Spinal cord (tissue), 10 donors: ENCODE data around the gene SUV39H1. TPM values are rescaled to one million over a fixed set of nuclear protein-coding genes. Genes with fewer than 3 reads are reported as not detected.

Source experiments
- DNase-seq, 6 donors: peaks; one replicate each; pipeline versions ENCODE4 v3.0.0 to v3.0.0-alpha.2; 2013 to 2015; ENCODE audit warnings: low spot score in 6 of 6, low read depth in 4 of 6
- H3K27ac ChIP-seq: one replicate; pipeline ENCODE4 v1.5.1; 2013; ENCODE audit warnings: low read depth, low read length, control low read depth
- H3K27me3 ChIP-seq: one replicate; pipeline ENCODE4 v1.6.1; 2013; ENCODE audit warnings: low read length; ENCODE audit not compliant: control insufficient read depth, insufficient read depth
- H3K36me3 ChIP-seq: one replicate; pipeline ENCODE4 v1.6.1; 2013; ENCODE audit warnings: low read length; ENCODE audit not compliant: control insufficient read depth, insufficient read depth
- H3K4me1 ChIP-seq: one replicate; pipeline ENCODE4 v1.6.1; 2013; ENCODE audit warnings: low read length; ENCODE audit not compliant: control insufficient read depth, insufficient read depth
- H3K4me3 ChIP-seq: one replicate; pipeline ENCODE4 v1.5.1; 2013; ENCODE audit warnings: low read depth, low read length, control low read depth
- H3K9me3 ChIP-seq: one replicate; pipeline ENCODE4 v1.6.1; 2013; ENCODE audit warnings: low read length; ENCODE audit not compliant: control insufficient read depth, insufficient read depth
- WGBS: methylation state at CpG from one replicate; pipeline ENCODE4 v1.1.5; 2013; ENCODE audit warnings: missing lambda C conversion rate; ENCODE audit not compliant: insufficient coverage; 5-methylcytosine and 5-hydroxymethylcytosine counted together
- polyA plus RNA-seq, 2 donors: library from polyadenylated mRNA; unstranded; fragments of 120-200 nt; gene quantifications; one replicate each; pipeline ENCODE4 v1.2.1, GENCODE V29; 2013; ENCODE audit not compliant: insufficient read length in 2 of 2
- total RNA-seq, 2 donors: library from RNA; depleted of rRNA in 1 of 2; stranded (reverse); fragments of 120-200 nt in 1 of 2; fragments of >200 nt in 1 of 2; gene quantifications; one replicate each; pipeline versions ENCODE4 v1.2.3 to v1.2.4, GENCODE V29; 2013 to 2014
- donor health status: healthy.

Gene SUV39H1
- total and polyA plus RNA-seq, 4 donors, result 3.0 to 8.2 (median 5.9) TPM

GRCh38 chrX:48696909-48697727 is 584 bp downstream of the SUV39H1 start:
- Histone ChIP-seq H3K36me3 (peaks cover 10% of the 10 kb centered on the region), H3K4me3 (peak overlapping the region; percentile 53), H3K27ac (no peak overlapping the region), H3K9me3 (no peaks in the 10 kb centered on the region), H3K27me3 (no peaks in the 10 kb centered on the region), H3K4me1 (peaks cover 20% of the 10 kb centered on the region)
- WGBS, result 20% methylated on average over 55 of the region's 56 CpGs
- DNase-seq, result peak in 2 of 6 donors; percentile 64

GRCh38 chrX:48698306-48698705 is 1.8 kb downstream of the SUV39H1 start:
- 67% methylated on average over 4 of the region's 5 CpGs for WGBS
- H3K27me3 ChIP-seq, result no peaks in the 10 kb centered on the region
- DNase-seq, result no peak

GRCh38 chrX:48700246-48700645 is 3.7 kb downstream of the SUV39H1 start:
- DNase-seq, result no peak
- H3K36me3 ChIP-seq, result peaks cover 18% of the 10 kb centered on the region
- peaks cover 19% of the 10 kb centered on the region for H3K4me1 ChIP-seq
- H3K9me3 ChIP-seq, result no peaks in the 10 kb centered on the region
- 94% methylated on average over 23 of the region's 23 CpGs for WGBS
- H3K27ac ChIP-seq, result no peak overlapping the region
- no peaks in the 10 kb centered on the region for H3K27me3 ChIP-seq
- H3K4me3 ChIP-seq, result no peak overlapping the region

More at GRCh38 chrX:48698306-48698705, 1.8 kb downstream of the SUV39H1 start:
- Histone ChIP-seq H3K4me1 (peaks cover 20% of the 10 kb centered on the region), H3K9me3 (no peaks in the 10 kb centered on the region), H3K36me3 (peaks cover 15% of the 10 kb centered on the region), H3K4me3 (no peak overlapping the region), H3K27ac (no peak overlapping the region)

- no peaks in the 10 kb centered on the region for H3K27me3 ChIP-seq
- 65% methylated on average over 2 of the region's 3 CpGs for WGBS
- no peak for DNase-seq
- no peak overlapping the region for H3K27ac ChIP-seq
- H3K4me1 ChIP-seq, result peaks cover 13% of the 10 kb centered on the region
- H3K4me3 ChIP-seq, result no peak overlapping the region
- peaks cover 26% of the 10 kb centered on the region for H3K36me3 ChIP-seq
- no peaks in the 10 kb centered on the region for H3K9me3 ChIP-seq
These were observed 4.6 kb downstream of the SUV39H1 start for GRCh38 chrX:48700951-48701653.

- H3K36me3 ChIP-seq, result peaks cover 33% of the 10 kb centered on the region
- H3K4me3 ChIP-seq, result no peak overlapping the region
- peaks cover 13% of the 10 kb centered on the region for H3K4me1 ChIP-seq
- DNase-seq, result no peak
- no peak overlapping the region for H3K27ac ChIP-seq
- no peaks in the 10 kb centered on the region for H3K27me3 ChIP-seq
- 56% methylated on average over 2 of the region's 2 CpGs for WGBS
- no peaks in the 10 kb centered on the region for H3K9me3 ChIP-seq
These were observed 5.5 kb downstream of the SUV39H1 start for GRCh38 chrX:48702032-48702431.

- H3K27ac ChIP-seq, result no peak overlapping the region
- DNase-seq, result no peak
- peaks cover 9% of the 10 kb centered on the region for H3K4me1 ChIP-seq
- H3K4me3 ChIP-seq, result no peak overlapping the region
- H3K9me3 ChIP-seq, result no peaks in the 10 kb centered on the region
- H3K27me3 ChIP-seq, result no peaks in the 10 kb centered on the region
- 64% methylated on average over 3 of the region's 4 CpGs for WGBS
- H3K36me3 ChIP-seq, result peaks cover 39% of the 10 kb centered on the region
These were observed 6.2 kb downstream of the SUV39H1 start for GRCh38 chrX:48702716-48703115.

- no peaks in the 10 kb centered on the region for H3K27me3 ChIP-seq
These were observed 6.7 kb downstream of the SUV39H1 start for GRCh38 chrX:48703228-48703627.

GRCh38 chrX:48703642-48704481 is 7.3 kb downstream of the SUV39H1 start:
- DNase-seq, result peak in 2 of 6 donors; percentile 23 to 68
- H3K27me3 ChIP-seq, result no peaks in the 10 kb centered on the region
- no peaks in the 10 kb centered on the region for H3K9me3 ChIP-seq
- peaks cover 9% of the 10 kb centered on the region for H3K4me1 ChIP-seq
- peaks cover 44% of the 10 kb centered on the region for H3K36me3 ChIP-seq
- no peak overlapping the region for H3K4me3 ChIP-seq
- WGBS, result 53% methylated on average over 2 of the region's 4 CpGs
- no peak overlapping the region for H3K27ac ChIP-seq

More at GRCh38 chrX:48703228-48703627, 6.7 kb downstream of the SUV39H1 start:
- no peak overlapping the region for H3K27ac ChIP-seq
- no peaks in the 10 kb centered on the region for H3K9me3 ChIP-seq
- H3K4me3 ChIP-seq, result no peak overlapping the region
- peaks cover 9% of the 10 kb centered on the region for H3K4me1 ChIP-seq
- peaks cover 44% of the 10 kb centered on the region for H3K36me3 ChIP-seq
- no peak for DNase-seq
- 61% methylated on average over 5 of the region's 7 CpGs for WGBS

GRCh38 chrX:48705871-48706270 is 9.3 kb downstream of the SUV39H1 start:
- Histone ChIP-seq H3K27me3 (no peaks in the 10 kb centered on the region), H3K4me3 (no peak overlapping the region), H3K4me1 (peaks cover 9% of the 10 kb centered on the region), H3K27ac (no peak overlapping the region), H3K9me3 (no peaks in the 10 kb centered on the region), H3K36me3 (peaks cover 34% of the 10 kb centered on the region)
- DNase-seq, result no peak
- 80% methylated on average over 12 of the region's 12 CpGs for WGBS
